Motor neuron (in vitro differentiated cells): Measurements from ENCODE around the gene PALM. TPM values are rescaled to one million over a fixed set of nuclear protein-coding genes. Genes with fewer than 3 reads are reported as not detected.
"Not testable (repeated sequence)": the region's sequence is repeated elsewhere in the genome, so short reads cannot be mapped to it uniquely, and the experiment has no call there.

ENCODE experiments used
- ATAC-seq, 8 experiments: fragments of 200-7000 bp; cut with Tn5 transposase; replicated peaks in 6 of 8; 2 replicates each; pipeline ENCODE4 v1.8.0; 2021; ENCODE audit warnings: mild to moderate bottlenecking in 8 of 8, moderate library complexity in 8 of 8
- H3K27ac ChIP-seq, 2 donors: fragments of 250-450 bp; sonication (Bioruptor Pico); 2 replicates each; pipeline ENCODE4 v1.9.0; 2021; ENCODE audit warnings: antibody characterized with exemption in 2 of 2, mild to moderate bottlenecking in 2 of 2, moderate library complexity in 1 of 2
- H3K4me1 ChIP-seq, 2 donors: fragments of 250-450 bp; sonication (Bioruptor Pico); replicated peaks in 1 of 2; 2 replicates each; pipeline ENCODE4 v1.6.1; 2021; ENCODE audit warnings: antibody characterized with exemption in 2 of 2, mild to moderate bottlenecking in 2 of 2, moderate library complexity in 1 of 2
- H3K4me3 ChIP-seq, 5 donors: fragments of 250-450 bp; sonication (Bioruptor Pico); 2 replicates each; pipeline ENCODE4 v1.9.0; 2021; ENCODE audit warnings: antibody characterized with exemption in 5 of 5, mild to moderate bottlenecking in 5 of 5, moderate library complexity in 4 of 5
- WGBS, 10 experiments: fragments of 450-650 bp; shearing (Covaris generic); methylation state at CpG; one replicate each; pipeline ENCODE4 v1.0.0; 2022; 5-methylcytosine and 5-hydroxymethylcytosine counted together
- in situ Hi-C, 9 experiments: fragments of 400-800 bp; cut with MboI; loops; one replicate each; pipeline ENCODE4 v1.15.0; 2021; ENCODE audit warnings: low sequenced_read_pairs in 9 of 9, low pct_unique_long_range_greater_than_20kb in 2 of 9; ENCODE audit not compliant: unreplicated experiment in 9 of 9
- total RNA-seq, 8 experiments: library from RNA; unstranded; fragments of 300-600 nt; gene quantifications; 2 replicates each; pipeline versions ENCODE4 v1.2.3 to v1.2.4, GENCODE V29; 2022

Gene PALM, protein sequence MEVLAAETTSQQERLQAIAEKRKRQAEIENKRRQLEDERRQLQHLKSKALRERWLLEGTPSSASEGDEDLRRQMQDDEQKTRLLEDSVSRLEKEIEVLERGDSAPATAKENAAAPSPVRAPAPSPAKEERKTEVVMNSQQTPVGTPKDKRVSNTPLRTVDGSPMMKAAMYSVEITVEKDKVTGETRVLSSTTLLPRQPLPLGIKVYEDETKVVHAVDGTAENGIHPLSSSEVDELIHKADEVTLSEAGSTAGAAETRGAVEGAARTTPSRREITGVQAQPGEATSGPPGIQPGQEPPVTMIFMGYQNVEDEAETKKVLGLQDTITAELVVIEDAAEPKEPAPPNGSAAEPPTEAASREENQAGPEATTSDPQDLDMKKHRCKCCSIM
- 100 to 1,000 TPM in 2 of 8 experiments, 10 to 100 TPM in 5, 1 to 10 TPM in 1; 6.0 to 116 (median 70.4) TPM for total RNA-seq

DNA sequence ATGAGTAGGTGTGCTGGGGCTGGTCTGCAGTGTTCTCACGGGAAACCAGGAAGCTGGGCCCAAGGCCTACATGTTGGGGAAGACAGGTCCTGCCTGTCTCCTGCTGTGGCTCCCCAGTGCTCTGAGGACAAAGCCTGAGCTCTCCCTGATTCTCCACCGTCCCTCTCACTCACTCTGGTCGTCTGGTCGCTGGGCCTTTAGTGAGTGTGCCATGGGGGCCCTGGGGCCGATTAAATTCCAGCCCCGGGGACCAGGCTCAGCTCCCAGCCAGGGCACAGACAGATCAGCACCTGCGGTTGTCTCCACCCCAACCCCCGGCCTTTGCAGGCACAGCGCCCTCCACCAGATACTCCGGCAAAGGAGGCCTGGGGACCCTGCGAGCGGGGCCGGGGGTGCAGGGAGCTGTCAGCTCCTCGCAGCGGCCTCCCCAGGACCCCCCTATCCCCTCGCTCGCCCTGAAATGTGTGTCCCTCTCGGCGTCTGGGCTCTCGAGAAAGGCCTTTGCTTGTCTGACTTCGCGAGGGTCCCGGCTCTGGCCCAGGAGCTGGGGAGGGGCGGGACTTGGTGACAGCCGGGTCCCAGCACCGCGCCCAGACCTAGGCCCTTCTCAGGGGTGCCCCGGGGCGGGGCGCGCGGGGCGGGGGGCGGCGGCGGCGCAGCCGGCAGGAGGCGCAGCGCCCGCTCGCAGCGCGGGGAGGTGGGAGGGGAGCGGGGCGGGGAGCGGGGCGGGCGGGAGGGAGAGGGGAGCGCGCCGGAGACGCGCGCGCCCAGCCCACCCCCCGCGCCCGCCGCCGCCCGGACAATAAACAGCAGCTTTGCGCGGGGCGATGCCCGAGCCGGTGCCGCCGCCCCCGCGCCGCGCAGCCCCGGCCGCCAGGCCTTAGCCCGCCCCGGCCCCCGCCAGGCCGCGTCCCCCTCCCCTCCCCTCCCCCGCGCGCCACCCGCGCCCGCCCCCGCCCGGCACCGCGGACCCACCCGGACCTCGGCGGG lies at the start of gene PALM:
TSS of gene PALM (plus strand) at position 782 of the 990 bp plus-strand sequence. CDS start 212 bp downstream, outside the sequence.
- Histone ChIP-seq H3K27ac (peak within 1 kb of the TSS; percentile 91 to 95), H3K4me3 (peak within 1 kb of the TSS; percentile 62 to 99 (median 96)), H3K4me1 (peaks cover 17 to 20% of the 10 kb centered on the region in 2 donors)
- WGBS, 10 experiments: 9 to 42% methylated on average over 3 to 12 of the region's 93 CpGs; no CpG with 5 or more reads in 8 of the 10 experiments
- ATAC-seq: peak; percentile 13 to 63 (median 50)
- in situ Hi-C loops: no loop called here

DNA sequence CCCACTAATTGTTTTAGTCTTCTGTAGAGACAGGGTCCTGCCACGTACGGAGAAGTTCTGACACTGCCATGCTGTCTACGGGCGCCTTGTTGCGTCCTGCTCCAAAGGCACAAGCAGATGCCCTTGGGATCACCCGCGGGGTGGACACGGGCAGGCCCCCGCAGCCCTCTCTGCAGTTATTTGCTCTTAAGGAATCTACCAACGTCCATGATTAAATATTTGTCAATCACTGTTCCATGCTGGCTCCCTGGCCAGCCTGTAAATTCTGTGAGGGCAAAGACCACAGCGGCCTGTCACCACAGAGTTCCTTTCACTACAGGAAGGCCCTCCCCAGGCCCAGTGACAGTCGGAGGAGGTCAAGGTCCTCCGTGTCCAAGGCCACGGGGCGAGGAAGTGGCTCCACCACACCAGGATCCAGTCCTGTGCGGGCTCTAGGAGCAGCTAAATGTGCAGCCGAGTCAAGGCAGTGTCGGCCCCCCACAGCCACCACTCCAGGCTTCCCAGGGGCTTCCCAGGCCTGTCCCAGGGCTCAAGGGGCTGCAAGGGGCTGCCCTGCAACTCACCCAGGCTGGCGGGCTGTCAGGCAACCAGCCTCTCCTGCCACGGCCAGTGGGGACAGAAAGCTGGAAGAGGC lies 47.8 kb upstream of the PALM start:
- Histone ChIP-seq H3K4me3 (peak overlapping the region; percentile 66 to 97 (median 90)), H3K27ac (no peak overlapping the region), H3K4me1 (peaks cover 27 to 35% of the 10 kb centered on the region in 2 donors)
- in situ Hi-C loops: loop anchor here in 5 of 9 experiments (10.0 to 25.0 kb wide), 4 partner anchors 64 to 251 kb away; partner anchors contain the start of genes KISS1R (in 1 of the 5), MISP (in 1 of the 5) and R3HDM4 (in 1 of the 5)
- WGBS, 10 experiments: 80 to 86% (median 83%) methylated on average over 1 to 2 of the region's 20 CpGs; no CpG with 5 or more reads in 7 of the 10 experiments
- ATAC-seq: no peak

DNA sequence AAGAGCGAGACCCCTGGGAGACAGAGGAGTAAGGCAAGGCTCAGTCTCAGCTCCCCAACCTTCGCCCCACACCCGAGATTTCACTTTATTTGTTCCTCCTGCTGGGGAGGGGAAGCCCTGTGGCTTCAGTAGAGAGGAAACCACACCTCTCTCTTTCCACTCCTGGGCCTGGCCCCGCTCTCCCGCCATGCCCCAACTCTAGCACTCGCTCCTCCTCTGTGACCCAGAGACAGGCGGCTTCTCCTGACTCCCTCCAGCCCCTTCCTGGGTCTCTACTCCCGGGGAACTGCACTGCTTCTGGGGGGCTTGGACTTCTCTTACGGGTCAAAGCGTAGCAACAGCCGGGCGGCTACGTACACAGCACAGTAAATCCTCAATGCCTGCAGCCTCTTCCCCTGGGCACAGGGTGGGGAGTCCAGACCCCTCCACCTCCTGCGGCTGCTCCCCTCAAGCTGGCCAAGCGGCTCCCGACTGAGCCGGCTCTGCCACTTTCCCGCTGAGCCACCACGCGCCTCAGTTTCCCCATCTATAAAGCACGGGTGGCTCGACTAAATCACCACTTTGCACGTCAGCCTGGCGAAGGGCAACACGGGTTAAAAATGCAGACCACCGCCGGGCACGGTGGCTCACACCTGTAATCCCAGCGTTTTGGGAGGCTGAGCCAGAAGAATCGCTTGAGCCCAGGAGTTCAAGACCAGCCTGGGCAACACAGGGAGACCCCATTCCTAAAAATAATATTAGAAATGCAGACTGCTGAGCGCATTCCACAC lies 47.1 kb upstream of the PALM start:
- peak in 3 of 8 experiments; percentile 4 to 8 (median 5) for ATAC-seq
- Histone ChIP-seq H3K27ac (no peak overlapping the region), H3K4me3 (peak overlapping the region; percentile 66 to 97 (median 90)), H3K4me1 (peaks cover 27 to 35% of the 10 kb centered on the region in 2 donors)
- WGBS, 10 experiments: 0 to 23% (median 10%) methylated on average over 1 to 15 of the region's 31 CpGs; no CpG with 5 or more reads in 4 of the 10 experiments
- in situ Hi-C loops: loop anchor here in 5 of 9 experiments (10.0 to 25.0 kb wide), 4 partner anchors 63 to 251 kb away; partner anchors contain the start of genes KISS1R (in 1 of the 5), MISP (in 1 of the 5) and R3HDM4 (in 1 of the 5)

DNA sequence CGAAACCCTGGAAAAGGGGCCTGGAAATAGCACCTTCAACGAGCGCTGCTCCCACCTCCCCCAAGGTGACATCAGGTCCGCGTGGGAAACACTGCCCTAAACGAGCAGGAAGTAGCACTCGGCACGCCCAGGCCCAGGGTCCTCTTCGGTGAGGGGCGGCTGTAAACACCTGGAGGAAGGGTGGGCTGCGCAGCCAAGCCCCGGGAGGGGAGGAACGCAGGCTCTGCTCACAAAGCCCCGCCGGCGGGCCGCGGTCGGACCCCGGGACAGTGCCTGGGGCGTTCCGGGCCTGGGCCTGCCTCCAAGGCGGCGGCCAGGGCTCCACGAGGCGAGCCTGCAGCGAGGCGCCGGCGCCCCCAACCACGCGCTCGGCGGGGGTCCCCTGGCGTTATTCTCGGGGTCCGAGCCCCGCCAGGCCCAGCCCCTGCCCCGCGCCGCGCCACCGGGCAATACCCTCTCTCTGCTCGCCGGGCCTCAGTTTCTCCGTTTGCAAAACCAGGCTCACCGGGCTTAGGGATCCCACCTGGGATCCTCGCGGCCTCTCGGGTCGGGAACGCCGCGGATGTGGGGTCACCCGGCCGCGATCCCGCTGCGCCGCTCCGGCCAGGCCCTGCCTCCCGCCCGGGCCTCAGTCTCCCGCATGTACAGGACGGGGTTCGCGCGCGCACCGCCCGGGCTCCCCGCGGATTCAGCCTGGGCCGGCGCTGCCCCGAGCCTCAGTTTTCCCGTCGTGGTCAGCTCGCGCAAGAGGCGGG lies 46.4 kb upstream of the PALM start:
- WGBS, 10 experiments: 0 to 40% (median 3%) methylated on average over 1 to 10 of the region's 81 CpGs; no CpG with 5 or more reads in 7 of the 10 experiments
- H3K4me3 ChIP-seq: peak overlapping the region; percentile 66 to 97 (median 90)
- H3K27ac ChIP-seq: peak overlapping the region; percentile 82 to 88
- in situ Hi-C loops: loop anchor here in 5 of 9 experiments (10.0 to 25.0 kb wide), 4 partner anchors 62 to 250 kb away; partner anchors contain the start of genes KISS1R (in 1 of the 5), MISP (in 1 of the 5) and R3HDM4 (in 1 of the 5)
- H3K4me1 ChIP-seq: peaks cover 27 to 35% of the 10 kb centered on the region in 2 donors
- peak in 5 of 8 experiments; percentile 1 to 10 (median 3) for ATAC-seq

DNA sequence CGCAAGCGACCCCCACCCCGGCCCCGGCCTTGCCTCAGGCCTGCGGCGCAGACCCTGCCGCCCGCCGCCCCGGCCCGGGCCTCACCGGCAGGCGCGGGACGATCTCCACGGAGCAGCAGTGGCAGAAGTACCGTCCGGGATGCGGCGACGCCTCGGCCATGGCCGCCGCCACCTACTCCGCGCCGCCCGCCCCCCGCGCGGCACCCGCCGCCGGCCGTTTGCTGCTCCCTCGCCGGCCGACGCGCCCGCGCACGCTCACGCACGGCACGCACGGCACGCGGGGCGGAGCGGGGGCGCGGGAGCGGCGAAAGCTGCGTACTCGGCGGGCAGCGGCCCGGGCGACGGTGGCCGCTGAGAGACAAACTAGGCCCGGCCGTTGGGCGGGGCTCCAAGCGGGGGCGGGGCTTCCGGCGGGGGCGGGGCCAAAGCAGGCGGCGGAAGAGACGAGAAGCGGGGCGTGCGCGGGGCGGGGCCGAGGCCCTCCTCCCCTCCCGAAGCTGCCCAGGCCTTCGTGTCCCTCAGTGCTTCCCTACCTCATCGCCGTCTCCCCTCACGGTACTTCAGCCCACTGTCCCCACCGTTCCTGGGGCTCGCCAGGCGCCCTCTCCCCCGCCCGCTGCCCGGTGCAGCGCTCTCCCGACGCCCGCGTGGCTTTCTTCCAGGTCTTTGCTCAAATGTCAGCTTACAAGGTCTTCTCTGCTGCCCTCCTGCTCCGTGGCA lies 45.6 kb upstream of the PALM start, which contains the start of gene RNF126:
TSS of gene RNF126 (minus strand) at position 253 of the 720 bp plus-strand sequence. CDS start at position 160, 93 bp downstream.
- Histone ChIP-seq H3K4me3 (peak within 1 kb of the TSS; percentile 66 to 97 (median 90)), H3K27ac (peak within 1 kb of the TSS; percentile 85 to 91), H3K4me1 (peaks cover 21 to 31% of the 10 kb centered on the region in 2 donors)
- 0 to 20% methylated on average over 1 of the region's 97 CpGs; no CpG with 5 or more reads in 8 of the 10 experiments for WGBS, 10 experiments
- peak; percentile 37 to 84 (median 78) for ATAC-seq
- in situ Hi-C loops: loop anchor here in 5 of 9 experiments (10.0 to 25.0 kb wide), 4 partner anchors 62 to 249 kb away; partner anchors contain the start of genes KISS1R (in 1 of the 5), MISP (in 1 of the 5) and R3HDM4 (in 1 of the 5)

DNA sequence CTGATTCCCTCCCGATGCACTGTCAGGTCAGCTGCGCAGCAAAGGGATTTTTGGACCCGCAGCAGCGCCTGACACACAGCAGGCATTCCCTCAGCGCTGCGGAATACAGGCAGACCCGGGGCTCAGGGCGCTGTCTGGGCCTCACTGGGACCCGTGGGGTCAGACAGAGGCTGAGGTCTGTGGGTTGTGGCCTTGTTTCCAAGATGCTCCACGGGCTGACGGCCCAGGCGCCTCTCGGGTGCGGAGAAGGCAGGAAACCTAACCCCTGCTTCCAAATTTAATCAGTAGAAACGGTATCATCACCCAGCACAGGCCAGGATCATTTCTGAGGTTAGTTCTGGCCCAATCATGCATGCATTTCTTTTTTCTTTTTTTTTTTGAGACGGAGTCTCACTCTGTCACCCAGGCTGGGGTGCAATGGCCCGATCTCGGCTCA lies 45.0 kb upstream of the PALM start:
- in situ Hi-C loops: loop anchor here in 5 of 9 experiments (10.0 to 25.0 kb wide), 4 partner anchors 61 to 249 kb away; partner anchors contain the start of genes KISS1R (in 1 of the 5), MISP (in 1 of the 5) and R3HDM4 (in 1 of the 5)
- no peak for ATAC-seq
- WGBS, 10 experiments: 0 to 92% (median 68%) methylated on average over 1 to 6 of the region's 18 CpGs; no CpG with 5 or more reads in 4 of the 10 experiments
- Histone ChIP-seq H3K4me1 (peaks cover 20 to 26% of the 10 kb centered on the region in 2 donors), H3K4me3 (peak overlapping the region; percentile 66 to 97 (median 90)), H3K27ac (peak overlapping the region; percentile 85 to 91)

DNA sequence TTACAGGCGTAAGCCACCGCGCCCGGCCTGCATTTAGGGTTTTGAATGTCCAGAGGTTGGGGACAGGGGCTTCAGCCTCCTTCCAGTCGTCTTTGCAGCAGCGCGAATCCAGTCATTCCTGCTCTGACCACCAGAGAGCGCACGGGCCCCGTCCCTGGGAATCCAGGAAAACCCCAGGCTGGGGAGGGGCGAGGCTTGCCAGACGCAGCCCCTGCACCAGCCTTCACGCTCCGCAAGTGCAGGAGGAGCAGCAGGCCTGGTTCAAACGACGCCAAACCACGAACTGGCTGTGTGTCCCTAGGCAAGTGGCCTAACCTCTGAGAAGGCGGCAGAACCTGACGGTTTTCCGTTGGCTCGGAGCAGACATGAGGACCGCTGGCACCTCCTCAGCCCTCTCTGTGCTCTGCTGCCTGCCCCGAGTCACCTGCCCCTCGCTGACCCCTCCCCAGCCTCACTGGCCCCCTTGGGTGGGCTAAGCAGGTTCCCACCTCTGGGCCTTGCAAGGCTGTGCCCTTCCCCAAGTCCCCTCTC lies 43.8 kb upstream of the PALM start:
- peak; percentile 7 to 54 (median 36) for ATAC-seq
- no peak overlapping the region for H3K27ac ChIP-seq
- H3K4me1 ChIP-seq: peaks cover 20 to 26% of the 10 kb centered on the region in 2 donors
- in situ Hi-C loops: loop anchor here in 5 of 9 experiments (10.0 to 25.0 kb wide), 4 partner anchors 60 to 247 kb away; partner anchors contain the start of genes KISS1R (in 1 of the 5), MISP (in 1 of the 5) and R3HDM4 (in 1 of the 5)
- WGBS, 10 experiments: 0 to 31% (median 0%) methylated on average over 2 to 7 of the region's 24 CpGs; no CpG with 5 or more reads in 3 of the 10 experiments
- no peak overlapping the region for H3K4me3 ChIP-seq

DNA sequence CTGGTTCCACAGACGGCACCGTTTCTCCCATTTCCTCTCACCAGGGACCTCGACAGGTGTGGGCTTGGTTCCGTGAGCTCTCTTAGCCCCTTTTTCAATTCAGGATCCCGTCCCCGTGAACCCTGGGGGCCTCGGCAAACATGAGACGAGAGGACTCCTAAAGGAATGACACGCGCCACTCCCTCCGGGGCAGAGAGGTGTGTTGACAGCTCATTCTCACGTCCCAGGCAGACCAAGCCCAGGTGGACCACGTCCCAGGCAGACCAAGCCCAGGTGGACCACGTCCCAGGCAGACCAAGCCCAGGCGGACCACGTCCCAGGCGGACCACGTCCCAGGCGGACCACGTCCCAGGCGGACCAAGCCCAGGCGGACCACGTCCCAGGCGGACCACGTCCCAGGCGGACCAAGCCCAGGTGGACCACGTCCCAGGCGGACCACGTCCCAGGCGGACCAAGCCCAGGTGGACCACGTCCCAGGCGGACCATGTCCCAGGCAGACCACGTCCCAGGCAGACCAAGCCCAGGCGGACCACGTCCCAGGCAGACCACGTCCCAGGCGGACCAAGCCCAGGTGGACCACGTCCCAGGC lies 41.7 kb upstream of the PALM start:
- not testable (repeated sequence) for ATAC-seq, H3K27ac ChIP-seq, H3K4me3 ChIP-seq
- in situ Hi-C loops: loop anchor here in 5 of 9 experiments (10.0 to 25.0 kb wide), 4 partner anchors 58 to 245 kb away; partner anchors contain the start of genes KISS1R (in 1 of the 5), MISP (in 1 of the 5) and R3HDM4 (in 1 of the 5)
- H3K4me1 ChIP-seq: peaks cover 6 to 14% of the 10 kb centered on the region in 2 donors
- 72 to 100% (median 93%) methylated on average over 2 to 7 of the region's 38 CpGs; no CpG with 5 or more reads in 7 of the 10 experiments for WGBS, 10 experiments
